ENCODE results near the gene PEMT.

PEMT gene

DNA sequence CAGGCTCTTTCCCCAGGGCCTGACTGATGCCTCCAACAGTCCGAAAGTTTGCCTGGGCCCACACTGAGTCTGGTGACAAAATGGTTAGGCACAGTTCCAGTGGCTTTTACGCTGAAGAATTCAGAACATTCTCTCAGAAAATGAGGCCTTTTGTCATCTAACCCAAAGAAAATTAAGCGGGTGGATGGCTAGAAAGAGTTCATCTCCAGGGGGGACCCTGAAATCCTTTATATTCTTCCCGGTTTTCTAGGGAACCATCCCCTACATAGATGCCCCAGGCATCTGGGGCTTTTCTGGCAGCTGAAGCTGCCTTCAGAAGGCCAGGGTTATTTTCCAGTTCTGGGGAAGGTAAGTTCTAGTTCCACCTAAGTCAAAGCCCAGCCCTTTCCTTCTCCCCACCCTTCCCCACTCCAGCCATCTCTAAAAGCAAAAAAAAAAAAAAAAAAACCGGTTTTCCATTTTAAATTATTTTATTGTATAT is 97.5 kb downstream of the PEMT start:
- no peaks in the 10 kb centered on the region for H4K20me1 ChIP-seq (ENCODE audit: insufficient read depth, low read length)
- no peak overlapping the region for H3K9ac ChIP-seq (ENCODE audit: low read length)
- peaks cover 33% of the 10 kb centered on the region for H3K36me3 ChIP-seq (ENCODE audit: insufficient read depth, low read length)
- H2AFZ ChIP-seq (ENCODE audit: low read length): no peak overlapping the region
- H3K27me3 ChIP-seq (ENCODE audit: insufficient read depth, low read length): no peaks in the 10 kb centered on the region
- H3K4me1 ChIP-seq (ENCODE audit: insufficient read depth, low read length, severe bottlenecking): peaks cover 3% of the 10 kb centered on the region
- H3K27ac ChIP-seq (ENCODE audit: low read depth, low read length, poor library complexity, severe bottlenecking): no peak overlapping the region
- H3F3A ChIP-seq (ENCODE audit: insufficient read depth, low read length): no peaks in the 10 kb centered on the region
- H3K9me3 ChIP-seq (ENCODE audit: low read length): no peaks in the 10 kb centered on the region
- H3K4me3 ChIP-seq (ENCODE audit: low read depth, low read length, poor library complexity, severe bottlenecking): no peak overlapping the region
- no peak overlapping the region for H3K4me2 ChIP-seq (ENCODE audit: low read length)
- no peaks in the 10 kb centered on the region for H3K79me2 ChIP-seq (ENCODE audit: insufficient read depth, low read length)
- no peaks in the 10 kb centered on the region for H3K9me2 ChIP-seq (ENCODE audit: low read depth, low read length)
- TF ChIP-seq, protein P1, sequence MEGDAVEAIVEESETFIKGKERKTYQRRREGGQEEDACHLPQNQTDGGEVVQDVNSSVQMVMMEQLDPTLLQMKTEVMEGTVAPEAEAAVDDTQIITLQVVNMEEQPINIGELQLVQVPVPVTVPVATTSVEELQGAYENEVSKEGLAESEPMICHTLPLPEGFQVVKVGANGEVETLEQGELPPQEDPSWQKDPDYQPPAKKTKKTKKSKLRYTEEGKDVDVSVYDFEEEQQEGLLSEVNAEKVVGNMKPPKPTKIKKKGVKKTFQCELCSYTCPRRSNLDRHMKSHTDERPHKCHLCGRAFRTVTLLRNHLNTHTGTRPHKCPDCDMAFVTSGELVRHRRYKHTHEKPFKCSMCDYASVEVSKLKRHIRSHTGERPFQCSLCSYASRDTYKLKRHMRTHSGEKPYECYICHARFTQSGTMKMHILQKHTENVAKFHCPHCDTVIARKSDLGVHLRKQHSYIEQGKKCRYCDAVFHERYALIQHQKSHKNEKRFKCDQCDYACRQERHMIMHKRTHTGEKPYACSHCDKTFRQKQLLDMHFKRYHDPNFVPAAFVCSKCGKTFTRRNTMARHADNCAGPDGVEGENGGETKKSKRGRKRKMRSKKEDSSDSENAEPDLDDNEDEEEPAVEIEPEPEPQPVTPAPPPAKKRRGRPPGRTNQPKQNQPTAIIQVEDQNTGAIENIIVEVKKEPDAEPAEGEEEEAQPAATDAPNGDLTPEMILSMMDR (IDR thresholded peaks at IDR 0.05; ENCODE audit: low read length): no peak
- no peak for TF ChIP-seq EZH2 (IDR thresholded peaks at IDR 0.05; ENCODE audit: borderline replicate concordance, low read length)

DNA sequence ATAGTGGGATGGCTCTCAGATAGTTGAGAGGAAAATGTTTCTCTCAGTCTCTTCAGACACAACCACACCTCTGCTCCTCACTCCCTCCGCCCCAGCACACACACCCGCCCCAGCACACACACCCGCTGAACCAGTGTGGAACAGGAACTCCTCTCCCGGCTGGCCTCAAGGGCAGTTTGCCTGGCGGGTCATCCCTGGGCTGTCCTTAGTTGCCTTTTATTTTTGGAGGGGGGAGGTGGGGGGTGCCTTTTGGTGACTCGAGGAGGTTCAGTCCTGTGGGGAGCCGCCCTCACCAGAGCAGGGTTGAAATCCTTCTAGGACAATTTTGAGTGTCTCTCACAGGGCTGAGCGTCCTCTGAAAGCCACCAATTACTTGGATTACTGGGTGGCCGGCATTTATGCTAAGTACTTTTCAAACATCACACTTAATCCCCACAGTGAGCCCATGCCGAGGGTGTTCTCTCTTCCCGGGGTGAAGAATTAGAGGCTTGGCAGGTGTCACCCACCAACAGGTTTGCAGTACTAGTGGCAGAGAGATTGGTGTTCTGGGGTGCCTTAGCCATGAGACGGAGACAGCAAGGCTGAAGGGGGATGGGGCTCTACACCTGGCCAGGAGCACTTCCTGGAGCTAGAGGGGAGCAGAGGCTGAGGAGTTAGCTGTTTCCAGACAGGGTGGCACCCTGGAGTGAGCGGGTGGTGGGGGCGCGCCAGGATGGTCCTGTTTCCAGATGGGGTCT is 98.1 kb downstream of the PEMT start:
- no peaks in the 10 kb centered on the region for H3F3A ChIP-seq (ENCODE audit: insufficient read depth, low read length)
- H3K4me2 ChIP-seq (ENCODE audit: low read length): no peak overlapping the region
- H3K27ac ChIP-seq (ENCODE audit: low read depth, low read length, poor library complexity, severe bottlenecking): no peak overlapping the region
- H2AFZ ChIP-seq (ENCODE audit: low read length): no peak overlapping the region
- no peak overlapping the region for H3K9ac ChIP-seq (ENCODE audit: low read length)
- H4K20me1 ChIP-seq (ENCODE audit: insufficient read depth, low read length): no peaks in the 10 kb centered on the region
- peaks cover 3% of the 10 kb centered on the region for H3K4me1 ChIP-seq (ENCODE audit: insufficient read depth, low read length, severe bottlenecking)
- no peaks in the 10 kb centered on the region for H3K27me3 ChIP-seq (ENCODE audit: insufficient read depth, low read length)
- TF ChIP-seq EZH2 (IDR thresholded peaks at IDR 0.05; ENCODE audit: borderline replicate concordance, low read length): no peak
- TF ChIP-seq, protein P1 (IDR thresholded peaks at IDR 0.05; ENCODE audit: low read length): no peak
- no peaks in the 10 kb centered on the region for H3K9me3 ChIP-seq (ENCODE audit: low read length)
- H3K79me2 ChIP-seq (ENCODE audit: insufficient read depth, low read length): no peaks in the 10 kb centered on the region
- H3K4me3 ChIP-seq (ENCODE audit: low read depth, low read length, poor library complexity, severe bottlenecking): no peak overlapping the region
- peaks cover 33% of the 10 kb centered on the region for H3K36me3 ChIP-seq (ENCODE audit: insufficient read depth, low read length)
- no peaks in the 10 kb centered on the region for H3K9me2 ChIP-seq (ENCODE audit: low read depth, low read length)

DNA sequence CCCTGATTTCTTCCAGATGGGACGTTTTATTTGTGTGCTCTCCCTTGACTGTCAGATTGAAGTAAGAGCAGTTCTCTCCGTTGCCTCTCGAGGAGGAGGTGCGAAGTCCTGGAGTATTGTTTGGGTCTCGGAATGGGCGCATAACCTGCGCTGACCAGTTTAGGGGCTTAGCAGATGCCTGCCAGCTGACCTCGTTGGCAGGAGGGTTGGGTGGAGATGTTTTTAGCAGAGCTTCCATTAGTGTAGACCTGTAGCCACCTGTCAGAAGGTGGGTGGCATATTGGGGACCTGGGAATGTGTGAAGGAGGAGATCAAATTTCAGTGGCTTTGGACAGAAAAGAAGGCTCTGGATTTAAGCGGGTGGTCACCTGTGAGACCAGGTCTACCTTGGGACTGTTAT is 98.9 kb downstream of the PEMT start:
- Histone ChIP-seq H3K4me2 (ENCODE audit: low read length) (no peak overlapping the region), H3K4me1 (ENCODE audit: insufficient read depth, low read length, severe bottlenecking) (peaks cover 3% of the 10 kb centered on the region), H3K79me2 (ENCODE audit: insufficient read depth, low read length) (no peaks in the 10 kb centered on the region), H3K4me3 (ENCODE audit: low read depth, low read length, poor library complexity, severe bottlenecking) (no peak overlapping the region), H4K20me1 (ENCODE audit: insufficient read depth, low read length) (no peaks in the 10 kb centered on the region), H3F3A (ENCODE audit: insufficient read depth, low read length) (no peaks in the 10 kb centered on the region), H3K9me2 (ENCODE audit: low read depth, low read length) (no peaks in the 10 kb centered on the region), H2AFZ (ENCODE audit: low read length) (no peak overlapping the region), H3K9me3 (ENCODE audit: low read length) (no peaks in the 10 kb centered on the region), H3K27me3 (ENCODE audit: insufficient read depth, low read length) (no peaks in the 10 kb centered on the region), H3K9ac (ENCODE audit: low read length) (no peak overlapping the region), H3K36me3 (ENCODE audit: insufficient read depth, low read length) (peaks cover 42% of the 10 kb centered on the region), H3K27ac (ENCODE audit: low read depth, low read length, poor library complexity, severe bottlenecking) (no peak overlapping the region)
- TF ChIP-seq EZH2 (IDR thresholded peaks at IDR 0.05; ENCODE audit: borderline replicate concordance, low read length): no peak
- TF ChIP-seq, protein P1 (IDR thresholded peaks at IDR 0.05; ENCODE audit: low read length): no peak
